ENCODE measurements around the gene FAAP24. TPM values are rescaled to one million over a fixed set of nuclear protein-coding genes. Genes with fewer than 3 reads are reported as not detected.
A peak's percentile ranks its signal among the peaks of the same experiment; 100 is the strongest.

The FAAP24 gene
- total and polyA plus RNA-seq, 2 of the 13 experiments (the other 11 are each of a cell fraction or from before 2014, with no cell fraction given): 2.3 to 6.0 TPM

DNA sequence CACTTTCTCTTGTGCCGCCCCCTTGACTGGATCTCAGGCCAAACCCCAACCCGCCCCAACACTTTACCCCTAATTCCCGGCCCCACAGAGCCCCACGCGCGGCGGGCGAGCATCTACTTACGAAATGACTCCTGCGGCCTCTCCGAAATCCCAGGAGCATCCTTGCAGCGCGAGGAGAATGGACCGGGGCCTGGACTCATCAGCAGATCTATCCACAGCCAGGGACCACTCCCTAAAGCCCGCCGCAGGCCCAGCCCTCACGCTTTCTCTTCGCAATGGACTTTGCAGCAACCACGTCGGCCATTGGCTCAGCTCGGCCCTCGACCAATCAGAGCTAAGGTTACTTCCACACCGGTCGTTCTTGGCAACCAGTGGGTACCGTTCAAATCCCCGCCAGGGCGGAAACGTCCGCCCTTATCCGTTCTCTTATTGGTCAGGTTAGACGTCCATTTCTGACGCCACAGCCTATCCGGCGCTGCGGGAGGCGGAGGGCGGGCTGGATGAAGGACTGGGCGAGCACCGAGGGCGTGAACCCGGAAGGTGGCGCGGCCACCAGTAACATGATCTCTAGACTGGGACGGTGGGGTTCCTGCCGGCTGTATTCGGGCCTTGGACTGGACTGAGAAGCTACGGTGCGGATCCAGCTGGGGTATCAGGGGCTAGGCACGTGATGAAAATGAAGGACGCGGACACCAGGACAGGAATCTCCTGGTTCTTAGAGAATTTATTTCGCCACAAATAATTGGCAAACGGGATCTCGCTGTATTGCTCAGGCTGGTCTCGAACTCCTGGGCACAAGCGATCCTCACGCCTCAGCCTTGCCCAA, at the start of gene FAAP24, which contains the start of gene CEP89 (continued):
- TF ChIP-seq, protein P1, sequence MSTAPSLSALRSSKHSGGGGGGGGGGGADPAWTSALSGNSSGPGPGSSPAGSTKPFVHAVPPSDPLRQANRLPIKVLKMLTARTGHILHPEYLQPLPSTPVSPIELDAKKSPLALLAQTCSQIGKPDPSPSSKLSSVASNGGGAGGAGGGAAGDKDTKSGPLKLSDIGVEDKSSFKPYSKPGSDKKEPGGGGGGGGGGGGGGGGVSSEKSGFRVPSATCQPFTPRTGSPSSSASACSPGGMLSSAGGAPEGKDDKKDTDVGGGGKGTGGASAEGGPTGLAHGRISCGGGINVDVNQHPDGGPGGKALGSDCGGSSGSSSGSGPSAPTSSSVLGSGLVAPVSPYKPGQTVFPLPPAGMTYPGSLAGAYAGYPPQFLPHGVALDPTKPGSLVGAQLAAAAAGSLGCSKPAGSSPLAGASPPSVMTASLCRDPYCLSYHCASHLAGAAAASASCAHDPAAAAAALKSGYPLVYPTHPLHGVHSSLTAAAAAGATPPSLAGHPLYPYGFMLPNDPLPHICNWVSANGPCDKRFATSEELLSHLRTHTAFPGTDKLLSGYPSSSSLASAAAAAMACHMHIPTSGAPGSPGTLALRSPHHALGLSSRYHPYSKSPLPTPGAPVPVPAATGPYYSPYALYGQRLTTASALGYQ (CRISPR knock-in tag; IDR thresholded peaks at IDR 0.05): 0 out of 2 replicates have a peak, but pooled peaks have one; percentile 44
- TF ChIP-seq PAX8 (CRISPR knock-in tag; IDR thresholded peaks at IDR 0.05; ENCODE audit: borderline replicate concordance) (no peak), ZMYM4 (CRISPR knock-in tag; IDR thresholded peaks at IDR 0.05) (peak; percentile 79), RFX3 (CRISPR knock-in tag; IDR thresholded peaks at IDR 0.05) (peak; percentile 97), GTF2F1 (IDR thresholded peaks at IDR 0.05; ENCODE audit: low read length) (no peak), SOX6 (IDR thresholded peaks at IDR 0.05) (no peak), SOX6 (CRISPR knock-in tag; IDR thresholded peaks at IDR 0.05) (0 out of 2 replicates have a peak, but pooled peaks have one; percentile 25), KLF13 (CRISPR knock-in tag; IDR thresholded peaks at IDR 0.05) (no peak), PCBP2 (optimal IDR thresholded peaks at IDR 0.05; ENCODE audit: low read depth, low read length, poor library complexity, severe bottlenecking) (no peak), MAFK (conservative IDR thresholded peaks at IDR 0.05 in 1 of 2, IDR thresholded peaks at IDR 0.05 in 1 of 2; ENCODE audit: low read length in 2 of 2) (no peak), NKX3-1 (CRISPR knock-in tag; IDR thresholded peaks at IDR 0.05) (no peak), KDM1A (CRISPR knock-in tag; IDR thresholded peaks at IDR 0.05) (no peak), ZNF274 (CRISPR knock-in tag; IDR thresholded peaks at IDR 0.05) (peak; percentile 33), SSRP1 (CRISPR knock-in tag; IDR thresholded peaks at IDR 0.05) (no peak), AHR (CRISPR knock-in tag; IDR thresholded peaks at IDR 0.05) (0 out of 2 replicates have a peak, but pooled peaks have one; percentile 50), SOX5 (CRISPR knock-in tag; IDR thresholded peaks at IDR 0.05; ENCODE audit: borderline replicate concordance) (0 out of 2 replicates have a peak, but pooled peaks have one; percentile 24), MBNL3 (CRISPR knock-in tag; conservative IDR thresholded peaks at IDR 0.05) (no peak), HNRNPL (IDR thresholded peaks at IDR 0.05; ENCODE audit: low read depth, low read length) (0 out of 2 replicates have a peak, but pooled peaks have one; percentile 38), ZNF883 (CRISPR knock-in tag; IDR thresholded peaks at IDR 0.05; ENCODE audit: not compliant biosample characterization) (peak; percentile 76)
- TF ChIP-seq, protein P2, sequence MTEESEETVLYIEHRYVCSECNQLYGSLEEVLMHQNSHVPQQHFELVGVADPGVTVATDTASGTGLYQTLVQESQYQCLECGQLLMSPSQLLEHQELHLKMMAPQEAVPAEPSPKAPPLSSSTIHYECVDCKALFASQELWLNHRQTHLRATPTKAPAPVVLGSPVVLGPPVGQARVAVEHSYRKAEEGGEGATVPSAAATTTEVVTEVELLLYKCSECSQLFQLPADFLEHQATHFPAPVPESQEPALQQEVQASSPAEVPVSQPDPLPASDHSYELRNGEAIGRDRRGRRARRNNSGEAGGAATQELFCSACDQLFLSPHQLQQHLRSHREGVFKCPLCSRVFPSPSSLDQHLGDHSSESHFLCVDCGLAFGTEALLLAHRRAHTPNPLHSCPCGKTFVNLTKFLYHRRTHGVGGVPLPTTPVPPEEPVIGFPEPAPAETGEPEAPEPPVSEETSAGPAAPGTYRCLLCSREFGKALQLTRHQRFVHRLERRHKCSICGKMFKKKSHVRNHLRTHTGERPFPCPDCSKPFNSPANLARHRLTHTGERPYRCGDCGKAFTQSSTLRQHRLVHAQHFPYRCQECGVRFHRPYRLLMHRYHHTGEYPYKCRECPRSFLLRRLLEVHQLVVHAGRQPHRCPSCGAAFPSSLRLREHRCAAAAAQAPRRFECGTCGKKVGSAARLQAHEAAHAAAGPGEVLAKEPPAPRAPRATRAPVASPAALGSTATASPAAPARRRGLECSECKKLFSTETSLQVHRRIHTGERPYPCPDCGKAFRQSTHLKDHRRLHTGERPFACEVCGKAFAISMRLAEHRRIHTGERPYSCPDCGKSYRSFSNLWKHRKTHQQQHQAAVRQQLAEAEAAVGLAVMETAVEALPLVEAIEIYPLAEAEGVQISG (CRISPR knock-in tag; IDR thresholded peaks at IDR 0.05): peak; percentile 78
- TF ChIP-seq, protein P3, sequence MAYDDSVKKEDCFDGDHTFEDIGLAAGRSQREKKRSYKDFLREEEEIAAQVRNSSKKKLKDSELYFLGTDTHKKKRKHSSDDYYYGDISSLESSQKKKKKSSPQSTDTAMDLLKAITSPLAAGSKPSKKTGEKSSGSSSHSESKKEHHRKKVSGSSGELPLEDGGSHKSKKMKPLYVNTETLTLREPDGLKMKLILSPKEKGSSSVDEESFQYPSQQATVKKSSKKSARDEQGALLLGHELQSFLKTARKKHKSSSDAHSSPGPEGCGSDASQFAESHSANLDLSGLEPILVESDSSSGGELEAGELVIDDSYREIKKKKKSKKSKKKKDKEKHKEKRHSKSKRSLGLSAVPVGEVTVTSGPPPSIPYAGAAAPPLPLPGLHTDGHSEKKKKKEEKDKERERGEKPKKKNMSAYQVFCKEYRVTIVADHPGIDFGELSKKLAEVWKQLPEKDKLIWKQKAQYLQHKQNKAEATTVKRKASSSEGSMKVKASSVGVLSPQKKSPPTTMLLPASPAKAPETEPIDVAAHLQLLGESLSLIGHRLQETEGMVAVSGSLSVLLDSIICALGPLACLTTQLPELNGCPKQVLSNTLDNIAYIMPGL (CRISPR knock-in tag; IDR thresholded peaks at IDR 0.05; ENCODE audit: borderline replicate concordance in 1 of 2, low read depth in 1 of 2): peak in 1 of 2 experiments; percentile 39; a peak in 2 of 4 replicates
- TF ChIP-seq, protein P4, sequence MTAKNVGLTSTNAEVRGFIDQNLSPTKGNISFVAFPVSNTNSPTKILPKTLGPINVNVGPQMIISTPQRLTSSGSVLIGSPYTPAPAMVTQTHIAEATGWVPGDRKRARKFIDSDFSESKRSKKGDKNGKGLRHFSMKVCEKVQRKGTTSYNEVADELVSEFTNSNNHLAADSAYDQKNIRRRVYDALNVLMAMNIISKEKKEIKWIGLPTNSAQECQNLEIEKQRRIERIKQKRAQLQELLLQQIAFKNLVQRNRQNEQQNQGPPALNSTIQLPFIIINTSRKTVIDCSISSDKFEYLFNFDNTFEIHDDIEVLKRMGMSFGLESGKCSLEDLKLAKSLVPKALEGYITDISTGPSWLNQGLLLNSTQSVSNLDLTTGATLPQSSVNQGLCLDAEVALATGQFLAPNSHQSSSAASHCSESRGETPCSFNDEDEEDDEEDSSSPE (CRISPR knock-in tag; IDR thresholded peaks at IDR 0.05): peak; percentile 100

Data from HepG2 (cell line).